ENCODE measurements around the gene KRTAP20-4.

Gene KRTAP20-4

DNA sequence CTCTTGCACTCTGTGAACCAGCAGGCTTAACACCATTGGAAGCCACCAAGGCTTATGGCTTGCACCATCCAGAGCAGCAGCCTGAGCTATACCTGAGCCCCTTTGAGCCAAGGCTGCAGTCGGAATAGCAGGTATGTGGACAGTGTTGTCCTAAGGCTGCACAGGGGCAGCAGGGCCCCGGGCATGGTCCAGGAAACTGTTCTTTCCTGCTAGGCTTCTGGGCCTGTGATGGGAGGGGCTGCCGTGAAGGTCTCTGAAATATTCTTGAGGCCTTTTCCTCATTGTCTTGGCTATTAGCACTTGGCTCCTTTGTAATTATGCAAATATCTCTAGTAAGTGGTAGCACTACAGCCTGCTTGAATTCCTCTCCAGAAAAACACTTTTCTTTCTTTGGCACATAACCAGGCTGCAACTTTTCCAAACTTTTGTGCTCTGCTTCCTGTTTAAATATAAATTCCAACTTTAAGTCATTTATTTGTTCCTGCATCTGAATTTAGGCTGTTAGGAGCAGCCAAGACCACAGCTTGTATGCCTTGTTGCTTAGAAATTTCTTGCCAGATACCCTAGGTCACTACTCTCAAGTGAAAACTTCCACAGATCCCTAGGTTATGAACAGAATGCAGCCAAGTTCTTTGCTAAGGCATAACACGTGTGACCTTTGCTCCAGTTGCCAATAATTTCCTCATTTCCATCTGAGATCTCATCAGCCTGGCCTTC is 5.2 kb downstream of the KRTAP20-4 start:
- Histone ChIP-seq H4K20me1 (ENCODE audit: insufficient read depth, low read length) (no peaks in the 10 kb centered on the region), H3K9ac (ENCODE audit: low read length) (no peak overlapping the region), H3K4me3 (ENCODE audit: low read depth, low read length, poor library complexity, severe bottlenecking) (no peak overlapping the region), H3K4me1 (ENCODE audit: insufficient read depth, low read length, severe bottlenecking) (no peaks in the 10 kb centered on the region), H3K27ac (ENCODE audit: low read depth, low read length, poor library complexity, severe bottlenecking) (no peak overlapping the region), H3K27me3 (ENCODE audit: insufficient read depth, low read length) (no peaks in the 10 kb centered on the region), H3K36me3 (ENCODE audit: insufficient read depth, low read length) (no peaks in the 10 kb centered on the region), H3K79me2 (ENCODE audit: insufficient read depth, low read length) (no peaks in the 10 kb centered on the region), H3K4me2 (ENCODE audit: low read length) (no peak overlapping the region), H3K9me2 (ENCODE audit: low read depth, low read length) (no peaks in the 10 kb centered on the region), H3F3A (ENCODE audit: insufficient read depth, low read length) (no peaks in the 10 kb centered on the region), H2AFZ (ENCODE audit: low read length) (no peak overlapping the region), H3K9me3 (ENCODE audit: low read length) (no peaks in the 10 kb centered on the region)
- no peak for TF ChIP-seq EZH2 (IDR thresholded peaks at IDR 0.05; ENCODE audit: borderline replicate concordance, low read length)
- TF ChIP-seq, protein P1, sequence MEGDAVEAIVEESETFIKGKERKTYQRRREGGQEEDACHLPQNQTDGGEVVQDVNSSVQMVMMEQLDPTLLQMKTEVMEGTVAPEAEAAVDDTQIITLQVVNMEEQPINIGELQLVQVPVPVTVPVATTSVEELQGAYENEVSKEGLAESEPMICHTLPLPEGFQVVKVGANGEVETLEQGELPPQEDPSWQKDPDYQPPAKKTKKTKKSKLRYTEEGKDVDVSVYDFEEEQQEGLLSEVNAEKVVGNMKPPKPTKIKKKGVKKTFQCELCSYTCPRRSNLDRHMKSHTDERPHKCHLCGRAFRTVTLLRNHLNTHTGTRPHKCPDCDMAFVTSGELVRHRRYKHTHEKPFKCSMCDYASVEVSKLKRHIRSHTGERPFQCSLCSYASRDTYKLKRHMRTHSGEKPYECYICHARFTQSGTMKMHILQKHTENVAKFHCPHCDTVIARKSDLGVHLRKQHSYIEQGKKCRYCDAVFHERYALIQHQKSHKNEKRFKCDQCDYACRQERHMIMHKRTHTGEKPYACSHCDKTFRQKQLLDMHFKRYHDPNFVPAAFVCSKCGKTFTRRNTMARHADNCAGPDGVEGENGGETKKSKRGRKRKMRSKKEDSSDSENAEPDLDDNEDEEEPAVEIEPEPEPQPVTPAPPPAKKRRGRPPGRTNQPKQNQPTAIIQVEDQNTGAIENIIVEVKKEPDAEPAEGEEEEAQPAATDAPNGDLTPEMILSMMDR (IDR thresholded peaks at IDR 0.05; ENCODE audit: low read length): no peak

DNA sequence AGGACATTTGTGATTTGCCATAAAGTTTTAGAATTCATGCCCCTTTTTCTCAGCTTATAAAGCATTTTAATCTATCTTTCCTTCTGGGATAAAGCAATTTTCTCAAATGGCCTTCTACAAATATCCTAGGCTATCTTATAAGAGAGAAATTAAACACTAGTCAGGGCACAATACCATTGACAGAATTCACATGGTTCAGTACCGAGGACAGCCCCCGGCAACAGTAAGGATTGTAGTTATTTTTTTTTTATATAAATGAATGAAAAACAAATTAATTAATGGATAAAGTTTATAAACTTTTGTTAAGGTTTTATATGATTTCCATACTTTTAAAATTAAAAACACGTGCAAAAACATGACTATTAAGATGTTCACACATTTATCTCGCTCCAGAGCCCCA is 7.7 kb downstream of the KRTAP20-4 start:
- Histone ChIP-seq H3K27ac (ENCODE audit: low read depth, low read length, poor library complexity, severe bottlenecking) (no peak overlapping the region), H3K9me3 (ENCODE audit: low read length) (no peaks in the 10 kb centered on the region)
- TF ChIP-seq, protein P1 (IDR thresholded peaks at IDR 0.05; ENCODE audit: low read length): no peak
- no peak for TF ChIP-seq EZH2 (IDR thresholded peaks at IDR 0.05; ENCODE audit: borderline replicate concordance, low read length)

DNA sequence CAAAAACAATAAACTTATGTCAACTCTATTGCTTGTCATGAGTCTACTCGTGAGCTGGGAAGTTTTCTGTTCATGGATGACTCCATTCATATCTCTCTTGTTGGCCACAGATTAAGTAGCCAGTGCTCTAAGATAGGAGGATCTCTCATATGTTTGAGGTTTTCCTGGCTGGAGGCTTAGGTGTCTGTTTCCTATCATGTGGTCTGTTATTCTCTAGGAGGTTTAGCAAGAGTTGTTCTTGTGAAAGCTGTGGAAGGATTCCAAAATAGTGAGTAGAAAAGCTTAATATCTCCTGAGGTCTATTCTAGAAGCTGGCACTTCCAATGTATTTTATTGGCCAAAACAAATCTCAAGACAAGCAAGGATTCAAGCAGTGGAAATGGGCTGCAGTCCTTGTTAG is 8.8 kb downstream of the KRTAP20-4 start:
- TF ChIP-seq EZH2 (IDR thresholded peaks at IDR 0.05; ENCODE audit: borderline replicate concordance, low read length): no peak
- TF ChIP-seq, protein P1 (IDR thresholded peaks at IDR 0.05; ENCODE audit: low read length): no peak
- H3K4me2 ChIP-seq (ENCODE audit: low read length): no peak overlapping the region
- H3K27ac ChIP-seq (ENCODE audit: low read depth, low read length, poor library complexity, severe bottlenecking): no peak overlapping the region
- no peaks in the 10 kb centered on the region for H3K4me1 ChIP-seq (ENCODE audit: insufficient read depth, low read length, severe bottlenecking)
- no peaks in the 10 kb centered on the region for H3K27me3 ChIP-seq (ENCODE audit: insufficient read depth, low read length)
- H3K9ac ChIP-seq (ENCODE audit: low read length): no peak overlapping the region
- no peaks in the 10 kb centered on the region for H3K36me3 ChIP-seq (ENCODE audit: insufficient read depth, low read length)
- H4K20me1 ChIP-seq (ENCODE audit: insufficient read depth, low read length): no peaks in the 10 kb centered on the region
- H2AFZ ChIP-seq (ENCODE audit: low read length): no peak overlapping the region
- H3F3A ChIP-seq (ENCODE audit: insufficient read depth, low read length): no peaks in the 10 kb centered on the region
- H3K9me3 ChIP-seq (ENCODE audit: low read length): no peaks in the 10 kb centered on the region
- H3K9me2 ChIP-seq (ENCODE audit: low read depth, low read length): no peaks in the 10 kb centered on the region
- no peaks in the 10 kb centered on the region for H3K79me2 ChIP-seq (ENCODE audit: insufficient read depth, low read length)
- H3K4me3 ChIP-seq (ENCODE audit: low read depth, low read length, poor library complexity, severe bottlenecking): no peak overlapping the region

More for the DNA sequence above, 7.7 kb downstream of the KRTAP20-4 start:
- H3K4me3 ChIP-seq (ENCODE audit: low read depth, low read length, poor library complexity, severe bottlenecking): no peak overlapping the region
- H3K79me2 ChIP-seq (ENCODE audit: insufficient read depth, low read length): no peaks in the 10 kb centered on the region
- H3K4me1 ChIP-seq (ENCODE audit: insufficient read depth, low read length, severe bottlenecking): no peaks in the 10 kb centered on the region
- no peaks in the 10 kb centered on the region for H3F3A ChIP-seq (ENCODE audit: insufficient read depth, low read length)
- no peak overlapping the region for H2AFZ ChIP-seq (ENCODE audit: low read length)
- no peak overlapping the region for H3K9ac ChIP-seq (ENCODE audit: low read length)
- H4K20me1 ChIP-seq (ENCODE audit: insufficient read depth, low read length): no peaks in the 10 kb centered on the region
- no peak overlapping the region for H3K4me2 ChIP-seq (ENCODE audit: low read length)
- H3K27me3 ChIP-seq (ENCODE audit: insufficient read depth, low read length): no peaks in the 10 kb centered on the region
- H3K36me3 ChIP-seq (ENCODE audit: insufficient read depth, low read length): no peaks in the 10 kb centered on the region
- H3K9me2 ChIP-seq (ENCODE audit: low read depth, low read length): no peaks in the 10 kb centered on the region
